Mesendoderm (in vitro differentiated cells): Measurements from ENCODE around the gene ERC1.
A peak's percentile ranks its signal among the peaks of the same experiment; 100 is the strongest.

Experiments
- DNase-seq: peaks from one replicate; pipeline ENCODE4 v3.0.0; 2013
- H2AK5ac ChIP-seq: 2 replicates; pipeline ENCODE4 v1.6.1; 2013; ENCODE audit warnings: low read length, inconsistent platforms
- H2BK120ac ChIP-seq: 2 replicates; pipeline ENCODE4 v1.6.1; 2013; ENCODE audit warnings: low read depth, mild to moderate bottlenecking, low read length, moderate library complexity, mixed read lengths
- H2BK15ac ChIP-seq: replicated peaks from 2 replicates; pipeline ENCODE4 v1.6.1; 2013; ENCODE audit warnings: low read depth, mild to moderate bottlenecking, moderate library complexity
- H2BK5ac ChIP-seq: 2 replicates; pipeline ENCODE4 v1.6.1; 2013; ENCODE audit warnings: low read length, inconsistent platforms
- H3K18ac ChIP-seq: 2 replicates; pipeline ENCODE4 v1.6.1; 2013; ENCODE audit warnings: mild to moderate bottlenecking, low read length, mixed read lengths
- H3K23ac ChIP-seq: one replicate; pipeline ENCODE4 v1.6.1; 2013; ENCODE audit warnings: low read length
- H3K27ac ChIP-seq: 2 replicates; pipeline ENCODE4 v1.5.1; 2013; ENCODE audit warnings: low read depth, mild to moderate bottlenecking, inconsistent platforms, low read length, moderate library complexity
- H3K27me3 ChIP-seq: 2 replicates; pipeline ENCODE4 v1.6.1; 2013; ENCODE audit warnings: low read length, control low read depth, mild to moderate bottlenecking, inconsistent platforms; ENCODE audit not compliant: insufficient read depth, poor library complexity
- H3K36me3 ChIP-seq: 2 replicates; pipeline ENCODE4 v1.6.1; 2013; ENCODE audit warnings: low read length, inconsistent platforms; ENCODE audit not compliant: control insufficient read depth, insufficient read depth
- H3K4ac ChIP-seq: one replicate; pipeline ENCODE4 v1.6.1; 2013; ENCODE audit warnings: low read depth, mild to moderate bottlenecking, low read length, moderate library complexity
- H3K4me1 ChIP-seq: 2 replicates; pipeline ENCODE4 v1.6.1; 2013; ENCODE audit warnings: low read depth, low read length, inconsistent platforms; ENCODE audit not compliant: control insufficient read depth
- H3K4me2 ChIP-seq: 2 replicates; pipeline ENCODE4 v1.6.1; 2013; ENCODE audit warnings: low read length
- H3K4me3 ChIP-seq: 2 replicates; pipeline ENCODE4 v1.5.1; 2013; ENCODE audit warnings: mild to moderate bottlenecking, low read length
- H3K56ac ChIP-seq: one replicate; pipeline ENCODE4 v1.6.1; 2013; ENCODE audit warnings: low read length
- H3K79me1 ChIP-seq: 2 replicates; pipeline ENCODE4 v1.6.1; 2013; ENCODE audit warnings: low read length, inconsistent platforms
- H3K79me2 ChIP-seq: 2 replicates; pipeline ENCODE4 v1.6.1; 2013; ENCODE audit warnings: mild to moderate bottlenecking, low read length; ENCODE audit not compliant: control insufficient read depth, insufficient read depth
- H3K9ac ChIP-seq: 2 replicates; pipeline ENCODE4 v1.6.1; 2013; ENCODE audit warnings: low read length, inconsistent platforms
- H4K5ac ChIP-seq: one replicate; pipeline ENCODE4 v1.6.1; 2013; ENCODE audit warnings: low read length
- H4K8ac ChIP-seq: one replicate; pipeline ENCODE4 v1.6.1; 2013; ENCODE audit warnings: low read depth, mild to moderate bottlenecking, control low read depth, low read length, moderate library complexity
- WGBS: extraction: QIAGEN DNeasy Blood & Tissue Kit; methylation state at CpG from one replicate; pipeline ENCODE4 v1.1.7; 2013; ENCODE audit warnings: low lambda C conversion rate, missing lambda C conversion rate; ENCODE audit not compliant: insufficient coverage; ENCODE audit errors: extremely low coverage; 5-methylcytosine and 5-hydroxymethylcytosine counted together

ERC1 gene

GRCh38 chr12:1357711-1358110 is 366.7 kb downstream of the ERC1 start:
- no peak overlapping the region for H3K27ac ChIP-seq

GRCh38 chr12:1360441-1361210 is 369.6 kb downstream of the ERC1 start:
- Histone ChIP-seq H3K79me2 (no peaks in the 10 kb centered on the region), H2BK15ac (no peak overlapping the region), H3K79me1 (no peaks in the 10 kb centered on the region), H4K8ac (no peak overlapping the region), H3K18ac (no peak overlapping the region), H3K27ac (no peak overlapping the region), H2BK120ac (no peak overlapping the region), H3K23ac (no peak overlapping the region), H3K4me3 (no peak overlapping the region), H4K5ac (no peak overlapping the region), H3K56ac (no peak overlapping the region), H3K4me1 (no peaks in the 10 kb centered on the region), H3K36me3 (no peaks in the 10 kb centered on the region), H3K4me2 (no peak overlapping the region), H3K9ac (no peak overlapping the region), H3K4ac (no peak overlapping the region), H2BK5ac (no peak overlapping the region), H3K27me3 (no peaks in the 10 kb centered on the region), H2AK5ac (no peak overlapping the region)
- no CpG with 5 or more reads among the region's 2 CpGs for WGBS
- peak; percentile 69 for DNase-seq

More at GRCh38 chr12:1357711-1358110, 366.7 kb downstream of the ERC1 start:
- no peak overlapping the region for H3K56ac ChIP-seq
- no peak for DNase-seq
- H3K36me3 ChIP-seq, result no peaks in the 10 kb centered on the region
- H2BK15ac ChIP-seq, result no peak overlapping the region
- no peak overlapping the region for H3K4me2 ChIP-seq
- no peaks in the 10 kb centered on the region for H3K79me1 ChIP-seq
- no peak overlapping the region for H2BK5ac ChIP-seq
- no peak overlapping the region for H3K18ac ChIP-seq
- no CpG with 5 or more reads among the region's 1 CpG for WGBS
- no peak overlapping the region for H2BK120ac ChIP-seq
- no peak overlapping the region for H2AK5ac ChIP-seq
- H3K9ac ChIP-seq, result no peak overlapping the region
- no peak overlapping the region for H4K5ac ChIP-seq
- H3K27me3 ChIP-seq, result no peaks in the 10 kb centered on the region
- no peak overlapping the region for H4K8ac ChIP-seq
- no peaks in the 10 kb centered on the region for H3K79me2 ChIP-seq
- no peaks in the 10 kb centered on the region for H3K4me1 ChIP-seq
- no peak overlapping the region for H3K4me3 ChIP-seq
- H3K23ac ChIP-seq, result no peak overlapping the region
- no peak overlapping the region for H3K4ac ChIP-seq

GRCh38 chr12:1362143-1362662 is 371.2 kb downstream of the ERC1 start:
- H3K4me2 ChIP-seq, result no peak overlapping the region
- no CpG with 5 or more reads among the region's 6 CpGs for WGBS
- H4K8ac ChIP-seq, result no peak overlapping the region

GRCh38 chr12:1365703-1366102 is 374.7 kb downstream of the ERC1 start:
- H3K27ac ChIP-seq, result no peak overlapping the region
- H3K79me1 ChIP-seq, result no peaks in the 10 kb centered on the region
- no peaks in the 10 kb centered on the region for H3K27me3 ChIP-seq
- H2BK5ac ChIP-seq, result no peak overlapping the region
- no peak overlapping the region for H3K56ac ChIP-seq
- no peaks in the 10 kb centered on the region for H3K79me2 ChIP-seq
- DNase-seq, result no peak
- no peak overlapping the region for H3K9ac ChIP-seq
- no peak overlapping the region for H3K4ac ChIP-seq
- no peaks in the 10 kb centered on the region for H3K4me1 ChIP-seq
- no peak overlapping the region for H2BK120ac ChIP-seq
- no peak overlapping the region for H3K4me2 ChIP-seq
- no peak overlapping the region for H2AK5ac ChIP-seq
- H2BK15ac ChIP-seq, result no peak overlapping the region
- H3K36me3 ChIP-seq, result no peaks in the 10 kb centered on the region
- no peak overlapping the region for H3K18ac ChIP-seq
- no peak overlapping the region for H4K8ac ChIP-seq
- no peak overlapping the region for H4K5ac ChIP-seq
- H3K4me3 ChIP-seq, result no peak overlapping the region
- H3K23ac ChIP-seq, result no peak overlapping the region
- no CpG with 5 or more reads among the region's 1 CpG for WGBS

More at GRCh38 chr12:1362143-1362662, 371.2 kb downstream of the ERC1 start:
- Histone ChIP-seq H3K4me1 (no peaks in the 10 kb centered on the region), H3K4me3 (no peak overlapping the region), H3K79me2 (no peaks in the 10 kb centered on the region), H2AK5ac (no peak overlapping the region), H3K9ac (no peak overlapping the region), H3K27me3 (no peaks in the 10 kb centered on the region), H3K4ac (no peak overlapping the region), H3K56ac (no peak overlapping the region), H3K23ac (no peak overlapping the region), H3K18ac (no peak overlapping the region), H2BK5ac (no peak overlapping the region), H3K79me1 (no peaks in the 10 kb centered on the region), H2BK15ac (no peak overlapping the region), H2BK120ac (no peak overlapping the region), H3K36me3 (no peaks in the 10 kb centered on the region), H4K5ac (no peak overlapping the region), H3K27ac (no peak overlapping the region)
- no peak for DNase-seq

GRCh38 chr12:1367331-1368291 is 376.6 kb downstream of the ERC1 start:
- no peak overlapping the region for H3K18ac ChIP-seq
- no peak overlapping the region for H4K5ac ChIP-seq
- H3K9ac ChIP-seq, result no peak overlapping the region
- H3K79me1 ChIP-seq, result no peaks in the 10 kb centered on the region
- no peaks in the 10 kb centered on the region for H3K4me1 ChIP-seq
- no peak overlapping the region for H2AK5ac ChIP-seq
- no peaks in the 10 kb centered on the region for H3K36me3 ChIP-seq
- H3K23ac ChIP-seq, result no peak overlapping the region
- H3K56ac ChIP-seq, result no peak overlapping the region
- no CpG with 5 or more reads among the region's 10 CpGs for WGBS
- no peaks in the 10 kb centered on the region for H3K79me2 ChIP-seq
- H3K27me3 ChIP-seq, result no peaks in the 10 kb centered on the region
- H3K4ac ChIP-seq, result no peak overlapping the region
- no peak overlapping the region for H3K4me2 ChIP-seq
- DNase-seq, result no peak
- H2BK5ac ChIP-seq, result no peak overlapping the region
- no peak overlapping the region for H2BK120ac ChIP-seq
- H3K27ac ChIP-seq, result no peak overlapping the region
- H4K8ac ChIP-seq, result no peak overlapping the region
- H2BK15ac ChIP-seq, result no peak overlapping the region
- no peak overlapping the region for H3K4me3 ChIP-seq
